GM12864 (cell line): Measurements from ENCODE around the gene LRP3.

Source experiments
- DNase-seq: peaks from one replicate; pipeline ENCODE4 v3.0.0-alpha.2; 2011; ENCODE audit warnings: low read depth
- H3K4me3 ChIP-seq: 2 replicates; pipeline ENCODE4 v1.5.1; 2011; ENCODE audit warnings: mild to moderate bottlenecking, low read depth, low read length, control low read depth
- CTCF ChIP-seq: IDR thresholded peaks from 2 replicates; pipeline ENCODE4 v1.5.1; 2011; ENCODE audit warnings: low read depth, mild to moderate bottlenecking, moderate library complexity, low read length, control low read depth, inconsistent platforms; ENCODE audit errors: missing control alignments

LRP3 gene

DNA sequence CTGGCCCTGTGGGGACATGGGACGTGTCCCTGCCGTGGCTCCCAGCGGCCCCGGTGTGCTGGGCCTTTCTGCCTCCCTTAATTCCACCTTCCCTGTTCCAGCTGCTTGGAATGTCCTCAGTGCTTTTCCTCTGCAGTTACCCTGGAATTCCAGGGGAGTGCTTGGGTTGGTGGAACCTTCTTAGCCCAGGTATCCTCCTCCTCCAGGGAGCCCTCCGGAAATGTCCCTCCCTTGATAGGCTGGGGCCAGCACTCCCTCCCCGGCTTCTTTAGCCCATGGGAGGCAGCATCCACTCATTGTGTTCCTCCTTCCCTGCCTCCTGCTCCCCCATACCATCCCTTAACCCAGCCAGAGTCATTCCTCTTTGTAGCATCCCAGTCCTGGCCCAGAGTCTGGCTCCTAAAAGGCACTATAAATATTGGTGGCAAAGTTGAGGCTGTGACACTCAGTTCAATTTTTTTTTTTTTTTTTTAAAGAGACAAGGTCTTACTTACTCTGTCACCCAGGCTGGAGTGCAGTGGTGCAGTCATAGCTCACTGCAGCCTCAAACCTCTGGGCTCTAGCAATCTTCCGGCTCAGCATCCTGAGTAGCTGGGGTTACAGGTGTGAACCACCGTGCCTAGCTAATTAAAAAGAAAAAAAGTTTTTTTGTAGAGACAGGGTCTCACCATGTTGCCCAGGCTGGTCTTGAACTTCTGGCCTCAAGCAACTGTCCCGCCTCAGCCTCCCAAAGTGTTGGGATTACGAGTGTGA, 45.3 kb downstream of the LRP3 start:
- no peak for TF ChIP-seq CTCF
- H3K4me3 ChIP-seq: no peak overlapping the region
- no peak for DNase-seq

GRCh38 chr19:33240181-33240771, 46.1 kb downstream of the LRP3 start:
- TF ChIP-seq CTCF: no peak
- no peak for DNase-seq
- no peak overlapping the region for H3K4me3 ChIP-seq

DNA sequence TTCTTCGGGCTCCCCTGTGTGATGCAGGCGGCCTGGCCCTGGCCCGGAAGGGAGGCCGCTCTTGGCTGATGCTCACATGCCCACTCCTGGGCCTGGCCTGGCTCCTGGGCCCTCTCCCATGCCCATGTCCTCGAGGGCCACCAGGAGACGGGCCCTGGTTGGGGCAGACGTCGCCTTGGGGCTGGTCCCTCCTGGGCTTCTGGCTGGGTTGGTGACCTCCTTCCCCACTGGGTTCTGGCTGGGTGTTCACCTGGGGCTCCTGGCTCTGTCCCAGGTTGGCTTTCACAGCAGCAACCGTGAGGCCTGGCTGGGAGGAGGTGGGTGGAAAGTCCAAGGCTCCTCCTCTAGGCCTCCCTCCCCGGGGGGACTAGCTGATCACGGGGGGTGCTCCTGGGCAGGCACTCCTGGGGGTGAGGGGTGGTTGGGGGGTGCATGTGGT, 47.0 kb downstream of the LRP3 start:
- no peak for TF ChIP-seq CTCF
- no peak for DNase-seq
- no peak overlapping the region for H3K4me3 ChIP-seq

DNA sequence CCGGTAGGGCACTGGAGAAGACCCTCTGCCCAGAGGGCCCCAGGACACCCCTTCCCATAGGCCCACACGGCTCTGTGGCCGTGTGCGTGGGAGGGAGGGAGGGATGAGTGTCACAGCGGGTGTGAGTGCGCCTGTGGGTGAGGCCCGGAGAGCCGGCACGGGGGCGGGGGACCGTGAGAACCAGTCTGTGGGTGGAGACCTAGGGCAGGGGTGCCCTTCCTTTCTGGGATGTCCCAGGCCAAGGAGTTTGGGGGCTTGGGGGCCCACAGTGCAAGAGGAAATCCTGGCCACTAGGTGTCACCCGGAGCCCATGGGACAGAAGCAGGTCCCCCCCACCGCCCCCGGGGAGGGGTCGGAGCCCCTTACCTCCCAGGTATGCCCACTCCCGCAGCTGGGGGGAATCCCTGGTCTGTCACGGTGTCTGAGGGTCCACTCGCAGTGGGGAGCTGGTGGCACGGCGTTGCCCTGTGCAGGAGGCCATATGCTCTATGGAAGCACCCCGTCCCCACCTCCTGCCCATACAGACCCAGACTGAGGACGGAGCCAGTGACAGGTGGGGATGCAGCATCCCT, 47.5 kb downstream of the LRP3 start:
- no peak for DNase-seq
- no peak overlapping the region for H3K4me3 ChIP-seq
- TF ChIP-seq CTCF: peak; percentile 59

GRCh38 chr19:33242131-33242530, 48.0 kb downstream of the LRP3 start:
- no peak for TF ChIP-seq CTCF
- H3K4me3 ChIP-seq: no peak overlapping the region
- no peak for DNase-seq

DNA sequence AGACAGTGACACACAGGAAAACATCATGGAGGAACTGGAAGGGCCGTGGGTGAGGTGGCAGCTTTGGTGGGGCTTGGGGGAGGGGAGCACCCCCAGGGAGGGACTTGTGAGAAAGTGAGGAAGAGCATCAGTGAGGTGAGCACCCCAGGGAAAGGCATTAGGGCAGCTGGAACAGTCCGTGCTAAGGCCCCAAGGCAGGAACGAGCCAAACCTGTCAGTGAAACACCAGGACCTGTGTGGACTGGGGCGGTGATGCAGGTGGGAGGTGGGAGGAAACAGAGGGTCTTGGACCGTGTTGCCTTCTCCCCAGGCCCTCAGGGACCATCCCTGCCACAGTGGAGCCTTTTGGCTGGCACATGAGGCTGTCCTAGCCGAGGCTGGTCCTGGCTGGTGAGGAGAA, 48.8 kb downstream of the LRP3 start:
- no peak overlapping the region for H3K4me3 ChIP-seq
- no peak for TF ChIP-seq CTCF
- DNase-seq: no peak
